K562 (cell line): ENCODE data around the gene LBHD1. TPM values are rescaled to one million over a fixed set of nuclear protein-coding genes. Genes with fewer than 3 reads are reported as not detected.
A peak's percentile ranks its signal among the peaks of the same experiment; 100 is the strongest.

Experiments
- ATAC-seq: fragments of 200-7000 bp; cut with Tn5 transposase; 3 replicates; pipeline ENCODE4 v1.9.1; 2020; ENCODE audit warnings: moderate library complexity
- BruUV-seq: library from RNA; stranded (reverse); fragments of 400-500 nt; replicated peaks from 2 replicates; lab custom pipeline; 2021; lab: Mats Ljungman, UMichigan
- CTCF ChIA-PET: fragments of 300-600 bp; formaldehyde crosslinking; extraction: SDS; loops from one replicate; lab custom pipeline; 2021; ENCODE audit warnings: low intra/inter-chr PET ratio; lab: Yijun Ruan, JAX
- POLR2A ChIA-PET: fragments of 300-600, 350-650 bp; sonication (Branson Sonifier 250); formaldehyde crosslinking; extraction: SDS; loops from one replicate; lab custom pipeline; 2021; ENCODE audit warnings: antibody characterized with exemption, inconsistent platforms; lab: Yijun Ruan, JAX
- DNase-seq, 4 experiments: peaks; one replicate each; pipeline versions ENCODE4 v3.0.0 to v3.0.0-alpha.2; 2011 to 2018; ENCODE audit warnings: low spot score in 3 of 4, mixed read lengths in 3 of 4; ENCODE audit errors: extremely low read depth in 1 of 4
- FAIRE-seq: peaks from 2 replicates; lab custom pipeline; 2011; peaks lifted over from hg19 to GRCh38; lab: Jason Lieb, UNC
- H2AFZ ChIP-seq: 2 replicates; pipeline ENCODE4 v1.6.0; 2011; ENCODE audit warnings: low read depth, low read length, control low read depth, inconsistent platforms
- H3K27ac ChIP-seq: fragments of 200-600 bp; 3 replicates; pipeline ENCODE4 v1.8.0; 2011; ENCODE audit warnings: low read depth, mild to moderate bottlenecking, control low read depth, inconsistent platforms, low read length, moderate library complexity, mixed read lengths; ENCODE audit errors: extremely low read depth
- H3K27me3 ChIP-seq, 2 experiments: fragments of 300-600 bp in 1 of 2; 2 replicates in 1 of 2; 3 replicates in 1 of 2; pipeline versions ENCODE4 v1.6.0 to v1.8.0; 2011; ENCODE audit warnings: inconsistent platforms in 2 of 2, low read length in 2 of 2, mild to moderate bottlenecking in 1 of 2, mixed read lengths in 1 of 2, moderate library complexity in 1 of 2; ENCODE audit not compliant: control insufficient read depth in 2 of 2, insufficient read depth in 2 of 2
- H3K36me3 ChIP-seq: fragments of 300-600 bp; 3 replicates; pipeline ENCODE4 v1.8.0; 2011; ENCODE audit warnings: mild to moderate bottlenecking, low read length, inconsistent platforms; ENCODE audit not compliant: control insufficient read depth, insufficient read depth
- H3K4me1 ChIP-seq, 2 experiments: fragments of 200-600 bp in 1 of 2; replicated peaks in 1 of 2; 2 replicates in 1 of 2; 3 replicates in 1 of 2; pipeline versions ENCODE4 v1.5.1 to v1.8.0; 2011; ENCODE audit warnings: inconsistent platforms in 2 of 2, low read length in 2 of 2, mild to moderate bottlenecking in 1 of 2, mixed read lengths in 1 of 2, moderate library complexity in 1 of 2; ENCODE audit not compliant: control insufficient read depth in 2 of 2, insufficient read depth in 2 of 2
- H3K4me2 ChIP-seq: 2 replicates; pipeline ENCODE4 v1.6.1; 2011; ENCODE audit warnings: low read length, control low read depth, inconsistent platforms, mixed read lengths; ENCODE audit not compliant: insufficient read depth
- H3K4me3 ChIP-seq: fragments of 200-600 bp; sonication (generic), shearing (Covaris generic); 2 replicates; pipeline ENCODE4 v1.5.1; 2016; ENCODE audit warnings: control low read depth, inconsistent platforms
- H3K79me2 ChIP-seq: fragments of 200-600 bp; 3 replicates; pipeline ENCODE4 v1.8.0; 2011; ENCODE audit warnings: low read length, inconsistent platforms; ENCODE audit not compliant: control insufficient read depth, insufficient read depth
- H3K9ac ChIP-seq, 2 experiments: 2 replicates each; pipeline versions ENCODE4 v1.6.0 to v1.6.1; 2011; ENCODE audit warnings: low read depth in 2 of 2, low read length in 2 of 2, control low read depth in 1 of 2, inconsistent platforms in 1 of 2, mild to moderate bottlenecking in 1 of 2, mixed read lengths in 1 of 2; ENCODE audit not compliant: insufficient read depth in 1 of 2
- H3K9me1 ChIP-seq: one replicate; pipeline ENCODE4 v1.6.0; 2011; ENCODE audit warnings: inconsistent platforms, mild to moderate bottlenecking, low read length, moderate library complexity; ENCODE audit not compliant: control insufficient read depth, insufficient read depth
- H3K9me3 ChIP-seq: replicated peaks from 2 replicates; pipeline ENCODE4 v1.5.1; 2011; ENCODE audit warnings: low read depth, low read length, inconsistent platforms; ENCODE audit not compliant: control insufficient read depth, insufficient read depth
- H4K20me1 ChIP-seq: replicated peaks from 2 replicates; pipeline ENCODE4 v1.6.1; 2011; ENCODE audit warnings: low read length, inconsistent platforms, mixed read lengths; ENCODE audit not compliant: control insufficient read depth, insufficient read depth
- BCLAF1 ChIP-seq, 2 experiments: fragments of 450-650 bp in 1 of 2; IDR thresholded peaks; 2 replicates each; pipeline ENCODE4 v1.6.1; 2011 to 2017; ENCODE audit warnings: low read depth in 2 of 2, antibody characterized with exemption in 1 of 2, borderline replicate concordance in 1 of 2, low read length in 1 of 2, mild to moderate bottlenecking in 1 of 2, mixed read lengths in 1 of 2; ENCODE audit not compliant: control insufficient read depth in 1 of 2
- ESRRA ChIP-seq: fragments of 450-650 bp; IDR thresholded peaks from 2 replicates; pipeline ENCODE4 v1.6.1; 2014; ENCODE audit warnings: low read depth, mild to moderate bottlenecking, moderate library complexity, borderline replicate concordance
- ETS1 ChIP-seq: conservative IDR thresholded peaks from 2 replicates; pipeline ENCODE4 v1.6.1; 2011; ENCODE audit warnings: low read depth, mild to moderate bottlenecking, low read length; ENCODE audit not compliant: control insufficient read depth
- FOXJ3 ChIP-seq: sonication (generic); formaldehyde crosslinking; IDR thresholded peaks from 2 replicates; pipeline ENCODE4 v1.4.0; 2020; ENCODE audit warnings: mild to moderate bottlenecking, missing genetic modification reagents
- KLF10 ChIP-seq: fragments of 250-450 bp; sonication (Bioruptor Pico); IDR thresholded peaks from 2 replicates; pipeline ENCODE4 v1.6.1; 2021; ENCODE audit warnings: matching md5 sums
- SAP30 ChIP-seq: fragments of 200-600 bp; sonication (generic); IDR thresholded peaks from 2 replicates; pipeline ENCODE4 v1.6.1; 2012; ENCODE audit warnings: borderline replicate concordance, low read depth, mild to moderate bottlenecking, moderate library complexity, low read length, control low read depth, inconsistent platforms; ENCODE audit not compliant: insufficient read depth, poor library complexity, severe bottlenecking
- SETDB1 ChIP-seq: IDR thresholded peaks from one replicate; pipeline ENCODE4 v1.6.1; 2012; ENCODE audit warnings: low read length, control low read depth, inconsistent platforms
- SMARCE1 ChIP-seq: fragments of 450-650 bp; IDR thresholded peaks from 2 replicates; pipeline ENCODE4 v1.7.1; 2016; ENCODE audit warnings: mild to moderate bottlenecking
- ZNF354B ChIP-seq: fragments of 250-450 bp; sonication (Bioruptor Pico); IDR thresholded peaks from 2 replicates; pipeline ENCODE4 v1.4.0; 2020
- ZNF57 ChIP-seq: fragments of 450-650 bp; formaldehyde crosslinking; IDR thresholded peaks from 2 replicates; pipeline ENCODE4 v1.4.0; 2020; ENCODE audit warnings: mild to moderate bottlenecking, moderate library complexity
- ZNF79 ChIP-seq: fragments of 250-450 bp; sonication (Bioruptor Pico); IDR thresholded peaks from 2 replicates; pipeline ENCODE4 v1.4.0; 2020; ENCODE audit warnings: low read depth, mild to moderate bottlenecking, moderate library complexity
- WGBS: fragments of 100-300 bp; shearing (Covaris generic); methylation state at CpG from one replicate; pipeline ENCODE4 v1.1.6; 2016; ENCODE audit warnings: low coverage, mixed read lengths; ENCODE audit not compliant: insufficient coverage; ENCODE audit errors: missing lambda C conversion rate; 5-methylcytosine and 5-hydroxymethylcytosine counted together
- in situ Hi-C: fragments of 300-500 bp; cut with MboI; formaldehyde crosslinking; loops from 4 replicates; pipeline ENCODE4 v1.15.0; 2018; ENCODE audit warnings: inconsistent platforms, mixed read lengths
- intact Hi-C: fragments of 100-400 bp; cut with micrococcal nuclease; formaldehyde crosslinking; loops from 2 replicates; pipeline ENCODE4 v1.14.2; 2022
- polyA plus RNA-seq, 8 experiments: library from polyadenylated mRNA; depleted of rRNA in 4 of 8; stranded (reverse) in 5 of 8; unstranded in 3 of 8; fragments of >200 nt; fragmentation: Nextera tagmentation in 2 of 8; fragmentation: Illumina TruSeq in 1 of 8; extraction: Ambion mirVana in 2 of 8; extraction: Trizol in 1 of 8; gene quantifications; 2 replicates each; pipeline versions ENCODE4 v1.2.1 to v1.2.3, GENCODE V29; 2011 to 2014; ENCODE audit warnings: inconsistent platforms in 1 of 8, missing spikeins in 1 of 8
- total RNA-seq, 7 experiments: library from RNA; depleted of rRNA in 6 of 7; stranded (reverse); fragments of >200 nt in 6 of 7; fragmentation: Illumina TruSeq in 2 of 7; extraction: Trizol in 2 of 7; gene quantifications; 2 replicates each; pipeline versions ENCODE4 v1.2.1 to v1.2.3, GENCODE V29; 2011 to 2021; ENCODE audit warnings: low replicate concordance in 1 of 7
- TF ChIP-seq, protein P1 (sequence below): sonication (generic); formaldehyde crosslinking; IDR thresholded peaks from 2 replicates; pipeline ENCODE4 v1.8.1; 2023; ENCODE audit warnings: mild to moderate bottlenecking, missing genetic modification reagents

Gene LBHD1
- total and polyA plus RNA-seq, 9 of the 15 experiments (the other 6 are each of a cell fraction or from before 2014, with no cell fraction given): 2.6 to 28.0 (median 12.5) TPM

- TF ChIP-seq, protein P1, sequence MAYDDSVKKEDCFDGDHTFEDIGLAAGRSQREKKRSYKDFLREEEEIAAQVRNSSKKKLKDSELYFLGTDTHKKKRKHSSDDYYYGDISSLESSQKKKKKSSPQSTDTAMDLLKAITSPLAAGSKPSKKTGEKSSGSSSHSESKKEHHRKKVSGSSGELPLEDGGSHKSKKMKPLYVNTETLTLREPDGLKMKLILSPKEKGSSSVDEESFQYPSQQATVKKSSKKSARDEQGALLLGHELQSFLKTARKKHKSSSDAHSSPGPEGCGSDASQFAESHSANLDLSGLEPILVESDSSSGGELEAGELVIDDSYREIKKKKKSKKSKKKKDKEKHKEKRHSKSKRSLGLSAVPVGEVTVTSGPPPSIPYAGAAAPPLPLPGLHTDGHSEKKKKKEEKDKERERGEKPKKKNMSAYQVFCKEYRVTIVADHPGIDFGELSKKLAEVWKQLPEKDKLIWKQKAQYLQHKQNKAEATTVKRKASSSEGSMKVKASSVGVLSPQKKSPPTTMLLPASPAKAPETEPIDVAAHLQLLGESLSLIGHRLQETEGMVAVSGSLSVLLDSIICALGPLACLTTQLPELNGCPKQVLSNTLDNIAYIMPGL (CRISPR knock-in tag): peak; percentile 13; the same call in 1 of the 2 replicates
- TF ChIP-seq SAP30: peak; percentile 32
Measured at GRCh38 chr11:62665599-62666258, 6.3 kb downstream of the LBHD1 start (continued).

DNA sequence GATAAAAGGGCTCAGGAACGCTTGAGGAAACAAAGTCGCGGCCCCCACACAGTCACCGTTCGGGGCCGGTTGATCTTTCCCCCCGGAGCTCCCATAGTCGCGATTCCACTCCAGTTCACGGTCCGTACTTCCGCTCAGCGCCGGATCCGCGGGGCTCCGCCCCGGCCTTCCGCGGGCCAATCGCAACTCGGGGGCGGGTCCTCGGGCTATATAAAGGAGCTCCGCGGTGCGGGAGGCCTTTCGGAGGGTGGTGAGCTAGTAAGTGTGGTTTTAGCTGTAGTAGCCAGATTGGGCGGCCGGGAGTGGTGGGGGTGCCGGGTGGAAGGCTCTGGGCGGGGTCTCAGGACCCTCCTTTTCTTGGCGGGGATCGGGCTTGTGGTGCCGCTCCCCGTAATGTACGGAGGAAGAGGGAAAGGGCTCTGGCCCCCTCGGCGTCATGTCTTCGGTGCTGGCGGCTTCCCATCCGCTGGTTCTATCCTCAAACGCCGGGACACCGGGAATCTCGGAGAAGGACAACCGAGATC is 6.9 kb downstream of the LBHD1 start, which contains the start of the genes C11orf98 and CSKMT:
TSS of gene C11orf98 (minus strand) at position 136 of the 524 bp plus-strand sequence. CDS start at position 95, 41 bp downstream.
TSS of gene CSKMT (plus strand) at position 238 of the 524 bp plus-strand sequence. CDS start 568 bp downstream, outside the sequence.
- TSS peak; percentile 93 for BruUV-seq
- peak; percentile 76; the same call in 1 of the 2 replicates for TF ChIP-seq KLF10
- peak; percentile 50; the same call in 1 of the 2 replicates for TF ChIP-seq ESRRA
- TF ChIP-seq FOXJ3 (CRISPR knock-in tag): no peak
- no peak for TF ChIP-seq SMARCE1
- TF ChIP-seq SETDB1: no peak
- no peak for TF ChIP-seq BCLAF1 (IDR thresholded peaks at IDR 0.05; ENCODE audit: borderline replicate concordance in 1 of 2, control insufficient read depth in 1 of 2, low read depth in 2 of 2, low read length in 1 of 2)
- peak; percentile 86 for TF ChIP-seq ETS1
- TF ChIP-seq ZNF79: no peak
- TF ChIP-seq ZNF57 (CRISPR knock-in tag): no peak
- no peak for TF ChIP-seq ZNF354B (CRISPR knock-in tag)

More for the DNA sequence above, 6.9 kb downstream of the LBHD1 start, which contains the start of the genes C11orf98 and CSKMT:
- Histone ChIP-seq H3K27me3 (no peaks in the 10 kb centered on the region), H2AFZ (peak within 1 kb of the TSS; percentile 77), H3K36me3 (peaks cover 52% of the 10 kb centered on the region), H3K9ac (peak within 1 kb of the TSS; percentile 85 to 100), H3K9me1 (no peaks in the 10 kb centered on the region), H3K4me2 (peak within 1 kb of the TSS; percentile 97), H3K4me3 (peak within 1 kb of the TSS; percentile 73), H3K9me3 (no peaks in the 10 kb centered on the region), H3K27ac (peak within 1 kb of the TSS; percentile 80), H4K20me1 (peaks cover 7% of the 10 kb centered on the region; the same call in 1 of the 2 replicates), H3K4me1 (peaks cover 19 to 41% of the 10 kb centered on the region in 2 experiments; a peak in 4 of 5 replicates), H3K79me2 (peaks cover 75% of the 10 kb centered on the region)
- FAIRE-seq: peak; percentile 77
- in situ Hi-C loops (no loop called here), intact Hi-C loops (loop anchor here (2.0 to 5.0 kb wide), 2 partner anchors 18 to 177 kb away; partner anchors contain the start of gene GANAB)
- WGBS: under 1% methylated on average over 33 of the region's 47 CpGs
- peak; percentile 91 to 97 (median 94) for DNase-seq
- ChIA-PET POLR2A (interaction anchor here (0.6 to 8.8 kb wide), 63 partner anchors 9 to 1072 kb away, joined by 3 to 161 read pairs (median 5); partner anchors contain the start of genes B3GAT3, EEF1G, EML3 and GANAB), CTCF (no interaction called here)
- ATAC-seq: peak; percentile 87
